Right atrium auricular region (tissue), 2 donors: ENCODE measurements around the gene RHBDD1. TPM values are rescaled to one million over a fixed set of nuclear protein-coding genes. Genes with fewer than 3 reads are reported as not detected.

Experiments
- DNase-seq: peaks from one replicate; pipeline ENCODE4 v3.0.0-alpha.2; 2019; ENCODE audit warnings: low spot score
- H3K27ac ChIP-seq, 2 donors: fragments of 200-600 bp; sonication (generic); 1 replicate in 1 of 2; 2 replicates in 1 of 2; pipeline ENCODE4 v1.5.1; 2016 to 2019
- H3K27me3 ChIP-seq, 2 donors: fragments of 200-600 bp; sonication (generic); one replicate each; pipeline versions ENCODE4 v1.5.1 to v1.6.0; 2017 to 2019
- H3K36me3 ChIP-seq: fragments of 200-600 bp; sonication (generic); one replicate; pipeline ENCODE4 v1.5.1; 2016
- H3K4me1 ChIP-seq, 2 donors: fragments of 200-600 bp; sonication (generic); one replicate each; pipeline versions ENCODE4 v1.5.1 to v1.6.0; 2017 to 2019
- H3K4me3 ChIP-seq, 2 donors: fragments of 200-600 bp; sonication (generic); 1 replicate in 1 of 2; 2 replicates in 1 of 2; pipeline ENCODE4 v1.5.1; 2017 to 2019; ENCODE audit warnings: mild to moderate bottlenecking in 1 of 2, moderate library complexity in 1 of 2
- H3K9me3 ChIP-seq, 2 donors: fragments of 200-600 bp; sonication (generic); one replicate each; pipeline ENCODE4 v1.5.1; 2019
- total RNA-seq, 2 donors: library from RNA; depleted of rRNA; stranded (reverse); fragments of >200 nt; gene quantifications; one replicate each; pipeline ENCODE4 v1.1.0, GENCODE V29; 2016
- TF ChIP-seq, protein P1 (sequence below), 2 donors: fragments of 200-600 bp; sonication (generic); IDR thresholded peaks; one replicate each; pipeline ENCODE4 v1.5.1; 2019; ENCODE audit warnings: antibody characterized with exemption in 2 of 2

The RHBDD1 gene
- total RNA-seq, 2 donors from 2014 or later = 12.3 to 16.1 TPM

DNA sequence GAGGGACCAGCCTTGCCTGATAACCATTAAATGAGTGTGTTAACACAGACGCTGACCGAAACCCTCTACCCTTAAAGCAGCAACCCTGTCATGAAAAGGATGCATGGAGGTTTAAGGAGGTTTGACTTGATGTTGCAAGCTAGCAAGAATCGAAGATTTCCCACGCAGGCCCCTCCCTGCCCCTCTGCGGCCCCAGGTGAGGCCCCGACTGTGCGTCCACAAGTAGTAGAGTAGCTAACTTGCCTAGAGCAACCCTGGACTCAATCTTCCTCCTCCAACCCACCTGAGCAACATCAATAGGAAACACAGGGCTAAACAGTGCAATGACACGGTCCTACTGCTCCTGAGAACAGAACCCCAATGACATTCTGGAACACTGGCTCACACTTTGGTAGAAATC is 178.0 kb downstream of the RHBDD1 start:
- no peak overlapping the region for H3K27ac ChIP-seq
- no peaks in the 10 kb centered on the region for H3K4me1 ChIP-seq
- H3K9me3 ChIP-seq = no peaks in the 10 kb centered on the region
- H3K36me3 ChIP-seq = no peaks in the 10 kb centered on the region
- no peak overlapping the region for H3K4me3 ChIP-seq
- TF ChIP-seq, protein P1, sequence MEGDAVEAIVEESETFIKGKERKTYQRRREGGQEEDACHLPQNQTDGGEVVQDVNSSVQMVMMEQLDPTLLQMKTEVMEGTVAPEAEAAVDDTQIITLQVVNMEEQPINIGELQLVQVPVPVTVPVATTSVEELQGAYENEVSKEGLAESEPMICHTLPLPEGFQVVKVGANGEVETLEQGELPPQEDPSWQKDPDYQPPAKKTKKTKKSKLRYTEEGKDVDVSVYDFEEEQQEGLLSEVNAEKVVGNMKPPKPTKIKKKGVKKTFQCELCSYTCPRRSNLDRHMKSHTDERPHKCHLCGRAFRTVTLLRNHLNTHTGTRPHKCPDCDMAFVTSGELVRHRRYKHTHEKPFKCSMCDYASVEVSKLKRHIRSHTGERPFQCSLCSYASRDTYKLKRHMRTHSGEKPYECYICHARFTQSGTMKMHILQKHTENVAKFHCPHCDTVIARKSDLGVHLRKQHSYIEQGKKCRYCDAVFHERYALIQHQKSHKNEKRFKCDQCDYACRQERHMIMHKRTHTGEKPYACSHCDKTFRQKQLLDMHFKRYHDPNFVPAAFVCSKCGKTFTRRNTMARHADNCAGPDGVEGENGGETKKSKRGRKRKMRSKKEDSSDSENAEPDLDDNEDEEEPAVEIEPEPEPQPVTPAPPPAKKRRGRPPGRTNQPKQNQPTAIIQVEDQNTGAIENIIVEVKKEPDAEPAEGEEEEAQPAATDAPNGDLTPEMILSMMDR (IDR thresholded peaks at IDR 0.05) = no peak
- DNase-seq = no peak
- H3K27me3 ChIP-seq = no peaks in the 10 kb centered on the region

DNA sequence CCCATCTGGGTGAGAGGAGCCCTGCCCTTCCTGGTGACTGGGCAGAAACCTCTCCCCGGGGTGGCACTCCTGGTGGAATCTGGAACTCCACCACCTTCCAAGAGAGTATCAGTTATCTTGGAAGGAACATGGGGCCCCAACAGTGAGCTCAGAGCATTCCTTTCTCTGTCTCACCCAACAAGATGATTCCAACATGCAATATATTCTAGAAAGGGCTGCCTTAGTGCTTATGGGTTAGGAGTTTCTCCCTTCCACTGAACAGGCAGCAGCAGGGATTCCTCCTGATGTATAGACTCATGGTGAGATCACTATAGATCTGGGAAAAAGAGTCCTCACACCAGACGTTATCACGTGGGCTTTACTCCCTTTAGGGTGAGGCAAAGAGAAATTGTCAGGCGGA is 181.0 kb downstream of the RHBDD1 start:
- no peaks in the 10 kb centered on the region for H3K9me3 ChIP-seq
- no peak overlapping the region for H3K4me3 ChIP-seq
- no peaks in the 10 kb centered on the region for H3K4me1 ChIP-seq
- no peaks in the 10 kb centered on the region for H3K27me3 ChIP-seq
- no peaks in the 10 kb centered on the region for H3K36me3 ChIP-seq
- DNase-seq = no peak
- TF ChIP-seq, protein P1 (IDR thresholded peaks at IDR 0.05) = no peak
- no peak overlapping the region for H3K27ac ChIP-seq

DNA sequence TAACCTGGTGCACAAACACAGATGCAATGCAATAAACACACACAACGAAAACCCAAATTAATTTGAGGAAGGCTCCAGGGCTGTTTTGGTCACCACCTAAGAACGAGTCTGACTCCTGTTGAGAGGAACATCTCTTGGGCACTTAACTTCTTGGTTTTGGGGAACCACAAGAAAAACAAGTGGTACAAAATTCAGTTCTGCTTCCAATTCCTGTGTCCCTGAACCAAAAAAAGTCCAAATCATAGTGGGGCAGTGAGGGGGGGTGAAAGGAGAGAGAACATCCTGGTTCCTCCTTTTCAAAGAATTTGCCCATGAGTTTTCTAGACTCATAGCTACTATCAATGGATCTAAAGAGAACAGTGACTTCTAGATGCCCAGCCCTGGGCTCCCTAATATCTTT is 184.6 kb downstream of the RHBDD1 start:
- TF ChIP-seq, protein P1 (IDR thresholded peaks at IDR 0.05) = no peak
- H3K4me1 ChIP-seq = no peaks in the 10 kb centered on the region
- DNase-seq = no peak
- H3K27ac ChIP-seq = no peak overlapping the region
- H3K36me3 ChIP-seq = no peaks in the 10 kb centered on the region
- H3K4me3 ChIP-seq = no peak overlapping the region
- H3K9me3 ChIP-seq = no peaks in the 10 kb centered on the region
- H3K27me3 ChIP-seq = no peaks in the 10 kb centered on the region

DNA sequence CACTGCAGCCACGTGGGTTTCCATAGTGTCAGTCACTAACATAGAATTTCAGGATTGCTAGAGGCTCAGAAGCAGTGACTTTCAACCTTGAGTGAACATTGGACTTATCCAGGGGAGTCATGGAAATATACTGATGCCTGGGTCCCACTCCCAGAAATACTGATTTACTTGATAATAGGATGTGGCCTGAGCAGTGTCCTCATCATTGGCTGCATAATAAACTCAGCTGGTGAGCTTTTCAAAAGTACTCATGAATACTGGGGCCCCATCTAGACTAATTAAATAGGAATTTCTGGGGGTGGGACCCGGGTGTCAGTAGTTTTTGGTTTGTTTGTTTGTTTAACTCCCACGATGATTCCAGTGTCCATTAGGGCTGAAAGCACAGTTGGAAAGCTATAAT is 186.8 kb downstream of the RHBDD1 start:
- Histone ChIP-seq H3K4me3 (no peak overlapping the region), H3K36me3 (no peaks in the 10 kb centered on the region), H3K27ac (no peak overlapping the region), H3K9me3 (no peaks in the 10 kb centered on the region), H3K27me3 (no peaks in the 10 kb centered on the region), H3K4me1 (no peaks in the 10 kb centered on the region)
- no peak for DNase-seq
- TF ChIP-seq, protein P1 (IDR thresholded peaks at IDR 0.05) = no peak

DNA sequence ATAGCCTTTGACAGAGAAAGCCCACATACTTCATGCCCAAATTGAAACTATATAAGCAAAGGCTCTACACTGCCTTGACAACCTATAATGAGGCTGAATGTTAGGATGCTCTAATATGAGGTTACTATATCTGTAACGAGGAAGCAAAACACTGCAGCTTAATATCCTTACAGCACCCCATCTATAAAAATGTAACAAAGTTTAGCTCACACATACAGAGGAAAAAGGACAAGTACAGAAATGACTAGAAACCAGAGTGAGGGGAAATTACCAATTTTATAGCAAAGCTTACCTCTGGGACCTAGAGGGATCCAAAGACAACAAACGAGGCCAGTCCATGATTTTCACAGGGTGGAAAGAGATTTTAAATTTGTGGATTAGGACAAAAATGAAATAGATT is 189.7 kb downstream of the RHBDD1 start:
- Histone ChIP-seq H3K9me3 (no peaks in the 10 kb centered on the region), H3K27me3 (no peaks in the 10 kb centered on the region), H3K4me1 (no peaks in the 10 kb centered on the region), H3K27ac (no peak overlapping the region), H3K36me3 (no peaks in the 10 kb centered on the region), H3K4me3 (no peak overlapping the region)
- TF ChIP-seq, protein P1 (IDR thresholded peaks at IDR 0.05) = no peak
- DNase-seq = no peak

DNA sequence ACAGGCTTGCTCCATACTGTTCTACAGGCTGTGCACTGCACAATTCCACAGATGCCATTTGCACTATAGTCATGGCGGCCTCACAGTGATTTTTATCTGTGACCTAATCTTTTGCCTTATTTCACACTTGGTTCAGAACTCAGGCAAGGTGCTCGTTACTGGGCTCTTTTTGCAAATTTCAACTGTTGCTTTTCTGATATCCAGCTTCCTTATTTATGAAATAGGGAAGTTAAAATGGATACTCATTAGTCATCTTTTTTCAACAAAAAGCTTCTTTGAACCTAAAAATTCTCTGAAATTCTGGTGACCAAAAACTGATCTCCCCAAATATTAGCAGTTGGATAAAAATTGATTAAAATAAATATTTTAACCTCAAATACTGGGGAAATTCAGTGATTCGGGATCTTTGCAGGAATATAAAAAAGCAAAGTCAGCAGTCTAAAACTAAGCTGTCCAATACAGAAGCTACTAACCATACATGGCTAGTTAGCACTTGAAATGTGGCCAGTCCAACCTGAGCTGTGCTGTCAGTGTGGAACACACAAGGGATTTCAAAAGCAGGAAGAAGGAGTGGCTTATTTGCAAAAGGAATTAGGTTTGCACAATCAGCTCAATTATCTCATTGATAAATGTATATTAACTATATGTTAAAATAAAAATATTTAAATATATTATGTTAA is 193.7 kb downstream of the RHBDD1 start:
- no peak for DNase-seq
- Histone ChIP-seq H3K36me3 (no peaks in the 10 kb centered on the region), H3K9me3 (no peaks in the 10 kb centered on the region), H3K27me3 (no peaks in the 10 kb centered on the region), H3K4me1 (no peaks in the 10 kb centered on the region), H3K27ac (no peak overlapping the region), H3K4me3 (no peak overlapping the region)
- TF ChIP-seq, protein P1 (IDR thresholded peaks at IDR 0.05) = no peak
